HepG2 (cell line): Measurements from ENCODE around the gene ERVMER34-1. TPM values are rescaled to one million over a fixed set of nuclear protein-coding genes. Genes with fewer than 3 reads are reported as not detected.

Source experiments
- ATAC-seq: fragments of 200-7000 bp; cut with Tn5 transposase; 3 replicates; pipeline ENCODE4 v1.9.1; 2020; ENCODE audit warnings: mild to moderate bottlenecking, moderate library complexity
- BruUV-seq: library from RNA; stranded (reverse); fragments of 400-500 nt; replicated peaks from 2 replicates; lab custom pipeline; 2021; lab: Mats Ljungman, UMichigan
- CTCF ChIA-PET: fragments of 300-600 bp; formaldehyde crosslinking; extraction: SDS; loops from one replicate; lab custom pipeline; 2021; ENCODE audit warnings: low total read pairs, inconsistent platforms, low intra/inter-chr PET ratio; lab: Yijun Ruan, JAX
- POLR2A ChIA-PET: fragments of 350-600 bp; sonication (Branson Sonifier 250); formaldehyde crosslinking; loops from one replicate; lab custom pipeline; 2020; ENCODE audit warnings: antibody characterized with exemption, inconsistent platforms; lab: Yijun Ruan, JAX
- DNase-seq: peaks from one replicate; pipeline ENCODE4 v3.0.0-alpha.2; 2015; ENCODE audit warnings: low spot score
- FAIRE-seq: peaks from 3 replicates; lab custom pipeline; 2011; peaks lifted over from hg19 to GRCh38; lab: Jason Lieb, UNC
- H2AFZ ChIP-seq: one replicate; pipeline ENCODE4 v1.6.1; 2011; ENCODE audit warnings: low read length, inconsistent platforms
- H3K27ac ChIP-seq: fragments of 300-600 bp; 3 replicates; pipeline ENCODE4 v1.8.0; 2011; ENCODE audit warnings: mixed run types, mild to moderate bottlenecking, mixed read lengths, low read length, inconsistent platforms; ENCODE audit not compliant: insufficient read depth; ENCODE audit errors: extremely low read length
- H3K27me3 ChIP-seq, 2 experiments: fragments of 200-600 bp in 1 of 2; 2 replicates in 1 of 2; 3 replicates in 1 of 2; pipeline versions ENCODE4 v1.6.0 to v1.8.0; 2011; ENCODE audit warnings: low read length in 2 of 2, mild to moderate bottlenecking in 2 of 2, moderate library complexity in 2 of 2, inconsistent platforms in 1 of 2; ENCODE audit not compliant: insufficient read depth in 2 of 2, control insufficient read depth in 1 of 2
- H3K36me3 ChIP-seq, 2 experiments: fragments of 200-600 bp in 1 of 2; replicated peaks in 1 of 2; 2 replicates in 1 of 2; 3 replicates in 1 of 2; pipeline versions ENCODE4 v1.5.1 to v1.8.0; 2011; ENCODE audit warnings: low read length in 2 of 2, inconsistent platforms in 1 of 2; ENCODE audit not compliant: insufficient read depth in 2 of 2, control insufficient read depth in 1 of 2
- H3K4me1 ChIP-seq: 2 replicates; pipeline ENCODE4 v1.5.1; 2012; ENCODE audit warnings: low read length, inconsistent platforms; ENCODE audit not compliant: insufficient read depth
- H3K4me2 ChIP-seq: 2 replicates; pipeline ENCODE4 v1.6.0; 2011; ENCODE audit warnings: low read depth, low read length, inconsistent platforms
- H3K4me3 ChIP-seq, 3 experiments: fragments of 200-600 bp in 1 of 3; sonication (generic), shearing (Covaris generic) in 1 of 3; replicated peaks in 1 of 3; 2 replicates each; pipeline ENCODE4 v1.5.1; 2011 to 2016; ENCODE audit warnings: low read length in 3 of 3, inconsistent platforms in 2 of 3, low read depth in 2 of 3, mild to moderate bottlenecking in 2 of 3, control low read depth in 1 of 3, mixed read lengths in 1 of 3; ENCODE audit not compliant: insufficient read depth in 1 of 3
- H3K79me2 ChIP-seq: one replicate; pipeline ENCODE4 v1.6.1; 2011; ENCODE audit warnings: low read length, inconsistent platforms; ENCODE audit not compliant: insufficient read depth
- H3K9ac ChIP-seq: 2 replicates; pipeline ENCODE4 v1.6.0; 2011; ENCODE audit warnings: mild to moderate bottlenecking, low read depth, low read length, inconsistent platforms; ENCODE audit not compliant: insufficient read depth
- H3K9me3 ChIP-seq: 2 replicates; pipeline ENCODE4 v1.5.1; 2012; ENCODE audit warnings: mild to moderate bottlenecking, low read length
- H4K20me1 ChIP-seq: 2 replicates; pipeline ENCODE4 v1.6.0; 2011; ENCODE audit warnings: inconsistent platforms, mild to moderate bottlenecking, low read length, moderate library complexity; ENCODE audit not compliant: insufficient read depth
- CSRNP1 ChIP-seq: sonication (generic); formaldehyde crosslinking; IDR thresholded peaks from 2 replicates; pipeline ENCODE4 v1.8.1; 2023; ENCODE audit warnings: mild to moderate bottlenecking, missing genetic modification reagents
- MTF2 ChIP-seq: sonication (generic); formaldehyde crosslinking; IDR thresholded peaks from 2 replicates; pipeline ENCODE4 v1.5.0; 2020; ENCODE audit warnings: missing genetic modification reagents, borderline replicate concordance
- SIX4 ChIP-seq: sonication (generic); formaldehyde crosslinking; IDR thresholded peaks from 2 replicates; pipeline ENCODE4 v1.4.0; 2020; ENCODE audit warnings: missing genetic modification reagents
- ZKSCAN5 ChIP-seq: sonication (generic); formaldehyde crosslinking; IDR thresholded peaks from 2 replicates; pipeline ENCODE4 v1.5.1; 2020; ENCODE audit warnings: mild to moderate bottlenecking, missing genetic modification reagents
- ZMAT3 ChIP-seq: sonication (generic); formaldehyde crosslinking; conservative IDR thresholded peaks from 2 replicates; pipeline ENCODE4 v1.7.0; 2021; ENCODE audit warnings: missing genetic modification reagents
- WGBS: methylation state at CpG from one replicate; pipeline ENCODE4 v1.1.6; 2017; ENCODE audit warnings: low lambda C conversion rate; 5-methylcytosine and 5-hydroxymethylcytosine counted together
- in situ Hi-C: cut with HindIII; loops from 2 replicates; pipeline ENCODE4 v1.10.0; 2017; ENCODE audit warnings: low pct_unique_long_range_greater_than_20kb; ENCODE audit not compliant: extremely low pct_ligation_motif_present
- intact Hi-C: fragments of 100-400 bp; cut with micrococcal nuclease; formaldehyde crosslinking; loops from one replicate; pipeline ENCODE4 v1.10.0; 2022; ENCODE audit not compliant: unreplicated experiment
- polyA plus RNA-seq, 8 experiments: library from polyadenylated mRNA; depleted of rRNA in 3 of 8; stranded (reverse) in 7 of 8; unstranded in 1 of 8; fragments of >200 nt; fragmentation: Illumina TruSeq in 4 of 8; extraction: Trizol in 4 of 8; gene quantifications; 2 replicates each; pipeline versions ENCODE4 v1.2.1 to v1.2.3, GENCODE V29; 2011 to 2016; ENCODE audit warnings: low read depth in 4 of 8, missing spikeins in 1 of 8, mixed read lengths in 1 of 8; ENCODE audit not compliant: insufficient read depth in 1 of 8
- total RNA-seq, 5 experiments: library from RNA; depleted of rRNA; stranded (reverse); fragments of >200 nt; fragmentation: Illumina TruSeq; extraction: Trizol; gene quantifications; 2 replicates each; pipeline ENCODE4 v1.2.3, GENCODE V29; 2016; ENCODE audit warnings: low read depth in 1 of 5
- TF ChIP-seq, protein P1 (sequence below): sonication (generic); formaldehyde crosslinking; IDR thresholded peaks from 2 replicates; pipeline ENCODE4 v1.5.0; 2020; ENCODE audit warnings: mild to moderate bottlenecking, missing genetic modification reagents, borderline replicate concordance
- TF ChIP-seq, protein P2 (sequence below): sonication (generic); formaldehyde crosslinking; IDR thresholded peaks from 2 replicates; pipeline ENCODE4 v1.5.0; 2020; ENCODE audit warnings: mild to moderate bottlenecking, missing genetic modification reagents

Gene ERVMER34-1
- total and polyA plus RNA-seq, 2 of the 13 experiments (the other 11 are each of a cell fraction or from before 2014, with no cell fraction given), result 0.04 to 0.35 TPM

- 0 out of 2 replicates have a peak, but pooled peaks cover 6% of the 10 kb centered on the region for H3K9me3 ChIP-seq
- 0 out of 2 replicates have a peak, but pooled peaks cover 6% of the 10 kb centered on the region for H3K4me1 ChIP-seq
- no peaks in the 10 kb centered on the region for H3K79me2 ChIP-seq
- H3K4me2 ChIP-seq, result no peak overlapping the region
- ATAC-seq (no peak), FAIRE-seq (no peak), DNase-seq (no peak)
- no peaks in the 10 kb centered on the region for H4K20me1 ChIP-seq
- BruUV-seq, result no TSS peak
- intact Hi-C loops (no loop called here), in situ Hi-C loops (no loop called here)
- WGBS, result 3% methylated on average over 2 of the region's 2 CpGs
- ChIA-PET CTCF (no interaction called here), POLR2A (interaction anchor here (0.9 kb wide), 1 partner anchor 28 kb away, joined by 3 read pairs; no protein-coding TSS in a partner anchor)
- no peak overlapping the region for H3K27ac ChIP-seq
- no peak overlapping the region for H3K9ac ChIP-seq
- no peak overlapping the region for H2AFZ ChIP-seq
- H3K36me3 ChIP-seq, result no peaks in the 10 kb centered on the region
- no peak overlapping the region for H3K4me3 ChIP-seq
- no peaks in the 10 kb centered on the region for H3K27me3 ChIP-seq
- TF ChIP-seq, protein P1, sequence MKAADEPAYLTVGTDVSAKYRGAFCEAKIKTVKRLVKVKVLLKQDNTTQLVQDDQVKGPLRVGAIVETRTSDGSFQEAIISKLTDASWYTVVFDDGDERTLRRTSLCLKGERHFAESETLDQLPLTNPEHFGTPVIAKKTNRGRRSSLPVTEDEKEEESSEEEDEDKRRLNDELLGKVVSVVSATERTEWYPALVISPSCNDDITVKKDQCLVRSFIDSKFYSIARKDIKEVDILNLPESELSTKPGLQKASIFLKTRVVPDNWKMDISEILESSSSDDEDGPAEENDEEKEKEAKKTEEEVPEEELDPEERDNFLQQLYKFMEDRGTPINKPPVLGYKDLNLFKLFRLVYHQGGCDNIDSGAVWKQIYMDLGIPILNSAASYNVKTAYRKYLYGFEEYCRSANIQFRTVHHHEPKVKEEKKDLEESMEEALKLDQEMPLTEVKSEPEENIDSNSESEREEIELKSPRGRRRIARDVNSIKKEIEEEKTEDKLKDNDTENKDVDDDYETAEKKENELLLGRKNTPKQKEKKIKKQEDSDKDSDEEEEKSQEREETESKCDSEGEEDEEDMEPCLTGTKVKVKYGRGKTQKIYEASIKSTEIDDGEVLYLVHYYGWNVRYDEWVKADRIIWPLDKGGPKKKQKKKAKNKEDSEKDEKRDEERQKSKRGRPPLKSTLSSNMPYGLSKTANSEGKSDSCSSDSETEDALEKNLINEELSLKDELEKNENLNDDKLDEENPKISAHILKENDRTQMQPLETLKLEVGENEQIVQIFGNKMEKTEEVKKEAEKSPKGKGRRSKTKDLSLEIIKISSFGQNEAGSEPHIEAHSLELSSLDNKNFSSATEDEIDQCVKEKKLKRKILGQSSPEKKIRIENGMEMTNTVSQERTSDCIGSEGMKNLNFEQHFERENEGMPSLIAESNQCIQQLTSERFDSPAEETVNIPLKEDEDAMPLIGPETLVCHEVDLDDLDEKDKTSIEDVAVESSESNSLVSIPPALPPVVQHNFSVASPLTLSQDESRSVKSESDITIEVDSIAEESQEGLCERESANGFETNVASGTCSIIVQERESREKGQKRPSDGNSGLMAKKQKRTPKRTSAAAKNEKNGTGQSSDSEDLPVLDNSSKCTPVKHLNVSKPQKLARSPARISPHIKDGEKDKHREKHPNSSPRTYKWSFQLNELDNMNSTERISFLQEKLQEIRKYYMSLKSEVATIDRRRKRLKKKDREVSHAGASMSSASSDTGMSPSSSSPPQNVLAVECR, result no peak
- TF ChIP-seq ZMAT3 (CRISPR knock-in tag), result no peak
- TF ChIP-seq, protein P2, sequence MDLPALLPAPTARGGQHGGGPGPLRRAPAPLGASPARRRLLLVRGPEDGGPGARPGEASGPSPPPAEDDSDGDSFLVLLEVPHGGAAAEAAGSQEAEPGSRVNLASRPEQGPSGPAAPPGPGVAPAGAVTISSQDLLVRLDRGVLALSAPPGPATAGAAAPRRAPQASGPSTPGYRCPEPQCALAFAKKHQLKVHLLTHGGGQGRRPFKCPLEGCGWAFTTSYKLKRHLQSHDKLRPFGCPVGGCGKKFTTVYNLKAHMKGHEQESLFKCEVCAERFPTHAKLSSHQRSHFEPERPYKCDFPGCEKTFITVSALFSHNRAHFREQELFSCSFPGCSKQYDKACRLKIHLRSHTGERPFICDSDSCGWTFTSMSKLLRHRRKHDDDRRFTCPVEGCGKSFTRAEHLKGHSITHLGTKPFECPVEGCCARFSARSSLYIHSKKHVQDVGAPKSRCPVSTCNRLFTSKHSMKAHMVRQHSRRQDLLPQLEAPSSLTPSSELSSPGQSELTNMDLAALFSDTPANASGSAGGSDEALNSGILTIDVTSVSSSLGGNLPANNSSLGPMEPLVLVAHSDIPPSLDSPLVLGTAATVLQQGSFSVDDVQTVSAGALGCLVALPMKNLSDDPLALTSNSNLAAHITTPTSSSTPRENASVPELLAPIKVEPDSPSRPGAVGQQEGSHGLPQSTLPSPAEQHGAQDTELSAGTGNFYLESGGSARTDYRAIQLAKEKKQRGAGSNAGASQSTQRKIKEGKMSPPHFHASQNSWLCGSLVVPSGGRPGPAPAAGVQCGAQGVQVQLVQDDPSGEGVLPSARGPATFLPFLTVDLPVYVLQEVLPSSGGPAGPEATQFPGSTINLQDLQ (CRISPR knock-in tag), result no peak
- TF ChIP-seq CSRNP1 (CRISPR knock-in tag), result no peak
- no peak for TF ChIP-seq SIX4 (CRISPR knock-in tag)
- no peak for TF ChIP-seq MTF2 (CRISPR knock-in tag)
- TF ChIP-seq ZKSCAN5 (CRISPR knock-in tag), result no peak
These were observed 56.3 kb downstream of the ERVMER34-1 start for GRCh38 chr4:52694936-52695335.
